Uterus (tissue), 2 donors: ENCODE measurements around the gene PPARGC1A.

Source experiments
- CTCF ChIP-seq, 4 experiments: fragments of 200-600 bp in 2 of 4; fragments of 450-650 bp in 2 of 4; sonication (generic) in 2 of 4; IDR thresholded peaks; one replicate each; pipeline ENCODE4 v1.5.1; 2016 to 2019; ENCODE audit warnings: antibody characterized with exemption in 4 of 4, mild to moderate bottlenecking in 2 of 4, moderate library complexity in 1 of 4
- POLR2A ChIP-seq, 2 donors: fragments of 450-650 bp; IDR thresholded peaks; one replicate each; pipeline ENCODE4 v1.6.1; 2016; ENCODE audit warnings: antibody characterized with exemption in 2 of 2, mild to moderate bottlenecking in 1 of 2, moderate library complexity in 1 of 2

- no peak for TF ChIP-seq CTCF (IDR thresholded peaks at IDR 0.05)
- TF ChIP-seq POLR2A (IDR thresholded peaks at IDR 0.05) = no peak
Observed at GRCh38 chr4:23888421-23889319, 1.2 kb downstream of the PPARGC1A start.
